ENCODE data around the gene USH2A.

- no peak for TF ChIP-seq CTCF (IDR thresholded peaks at IDR 0.05; ENCODE audit: poor library complexity, severe bottlenecking)
- TF ChIP-seq POLR2AphosphoS5 (IDR thresholded peaks at IDR 0.05): no peak
- TF ChIP-seq EP300 (conservative IDR thresholded peaks at IDR 0.05; ENCODE audit: poor library complexity, severe bottlenecking): no peak
- no peak for TF ChIP-seq MXI1 (conservative IDR thresholded peaks at IDR 0.05; ENCODE audit: poor library complexity, severe bottlenecking)
Measured at GRCh38 chr1:215647738-215648137, 775.5 kb downstream of the USH2A start.
